ENCODE results near the gene GLOD4. TPM values are rescaled to one million over a fixed set of nuclear protein-coding genes. Genes with fewer than 3 reads are reported as not detected.

Gene GLOD4
- total RNA-seq, 1 donor from 2014 or later = 53.4 TPM

DNA sequence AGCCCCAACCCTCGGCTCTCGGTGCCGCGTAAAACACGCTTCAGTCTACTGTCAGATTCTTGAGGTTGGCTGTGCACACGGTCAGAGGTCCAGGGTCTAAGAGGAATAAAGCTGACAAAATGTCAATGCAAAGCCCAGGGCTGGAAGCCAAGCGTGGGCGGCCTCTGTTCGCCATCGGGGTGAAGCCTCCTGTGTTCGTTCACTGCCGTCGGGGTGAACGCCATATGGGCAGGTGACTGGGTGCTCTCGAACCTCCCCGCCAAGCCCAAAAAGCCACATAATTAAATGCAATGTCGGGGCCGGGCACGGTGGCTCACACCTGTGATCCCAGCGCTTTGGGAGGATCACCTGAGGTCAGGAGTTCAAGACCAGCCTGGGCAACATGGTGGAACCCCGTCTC, 44.7 kb upstream of the GLOD4 start:
- peaks cover 9% of the 10 kb centered on the region for H3K36me3 Mint-ChIP-seq (ENCODE audit: low read depth)

DNA sequence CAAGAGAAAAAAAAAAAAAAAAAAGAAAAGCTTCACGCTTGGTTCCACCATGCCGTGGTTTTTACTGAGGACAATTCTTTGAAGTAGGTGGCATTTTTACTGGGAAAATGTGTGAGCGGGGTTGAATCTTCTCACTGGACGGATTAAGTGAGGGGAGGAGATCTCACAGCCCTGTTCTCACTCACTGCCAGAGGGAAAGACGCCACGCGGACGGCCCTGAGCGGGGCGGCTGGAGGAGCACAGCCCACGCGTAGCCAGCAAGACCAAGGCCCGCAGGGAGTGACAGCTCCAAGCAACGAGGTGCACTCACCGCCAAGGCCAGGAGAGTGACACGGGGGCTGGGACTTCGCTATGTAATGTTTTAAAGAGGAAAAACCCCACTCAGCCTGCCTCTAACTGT, 43.1 kb upstream of the GLOD4 start:
- Mint-ChIP-seq H3K36me3 (ENCODE audit: low read depth) (peaks cover 9% of the 10 kb centered on the region), H3K4me1 (ENCODE audit: low read depth) (peaks cover 13% of the 10 kb centered on the region), H3K9me3 (ENCODE audit: low read depth) (no peaks in the 10 kb centered on the region), H3K27ac (ENCODE audit: unreplicated experiment) (no peak overlapping the region), H3K4me3 (ENCODE audit: unreplicated experiment) (no peak overlapping the region), H3K27me3 (ENCODE audit: low read depth) (no peaks in the 10 kb centered on the region)
- TF ChIP-seq, protein P1, sequence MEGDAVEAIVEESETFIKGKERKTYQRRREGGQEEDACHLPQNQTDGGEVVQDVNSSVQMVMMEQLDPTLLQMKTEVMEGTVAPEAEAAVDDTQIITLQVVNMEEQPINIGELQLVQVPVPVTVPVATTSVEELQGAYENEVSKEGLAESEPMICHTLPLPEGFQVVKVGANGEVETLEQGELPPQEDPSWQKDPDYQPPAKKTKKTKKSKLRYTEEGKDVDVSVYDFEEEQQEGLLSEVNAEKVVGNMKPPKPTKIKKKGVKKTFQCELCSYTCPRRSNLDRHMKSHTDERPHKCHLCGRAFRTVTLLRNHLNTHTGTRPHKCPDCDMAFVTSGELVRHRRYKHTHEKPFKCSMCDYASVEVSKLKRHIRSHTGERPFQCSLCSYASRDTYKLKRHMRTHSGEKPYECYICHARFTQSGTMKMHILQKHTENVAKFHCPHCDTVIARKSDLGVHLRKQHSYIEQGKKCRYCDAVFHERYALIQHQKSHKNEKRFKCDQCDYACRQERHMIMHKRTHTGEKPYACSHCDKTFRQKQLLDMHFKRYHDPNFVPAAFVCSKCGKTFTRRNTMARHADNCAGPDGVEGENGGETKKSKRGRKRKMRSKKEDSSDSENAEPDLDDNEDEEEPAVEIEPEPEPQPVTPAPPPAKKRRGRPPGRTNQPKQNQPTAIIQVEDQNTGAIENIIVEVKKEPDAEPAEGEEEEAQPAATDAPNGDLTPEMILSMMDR (IDR thresholded peaks at IDR 0.05) = no peak
- no peak for DNase-seq (ENCODE audit: low spot score)

More for the DNA sequence above, 44.7 kb upstream of the GLOD4 start:
- Mint-ChIP-seq H3K27ac (ENCODE audit: unreplicated experiment) (no peak overlapping the region), H3K4me3 (ENCODE audit: unreplicated experiment) (no peak overlapping the region), H3K4me1 (ENCODE audit: low read depth) (peaks cover 14% of the 10 kb centered on the region), H3K9me3 (ENCODE audit: low read depth) (peaks cover under 1% of the 10 kb centered on the region), H3K27me3 (ENCODE audit: low read depth) (no peaks in the 10 kb centered on the region)
- TF ChIP-seq, protein P1 (IDR thresholded peaks at IDR 0.05) = no peak
- DNase-seq (ENCODE audit: low spot score) = no peak

DNA sequence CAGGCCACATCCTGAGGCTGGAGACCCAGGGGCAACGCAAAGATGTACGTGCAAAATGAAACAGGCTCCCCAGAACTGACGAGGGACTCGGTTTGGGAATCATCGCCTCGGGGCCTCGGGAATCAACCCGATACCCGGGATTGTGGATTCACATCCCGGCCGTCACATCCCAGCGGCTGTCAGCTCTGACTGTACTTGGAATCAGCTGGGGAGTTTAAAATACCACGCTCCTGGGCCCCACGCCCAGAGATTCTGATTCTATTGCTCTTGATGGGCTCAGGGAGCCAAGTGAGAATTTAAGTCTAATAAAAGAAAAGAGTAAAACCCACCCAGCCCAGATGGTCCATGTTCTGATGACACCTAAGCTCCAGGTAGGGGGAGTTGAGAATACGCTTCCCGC, 42.3 kb upstream of the GLOD4 start:
- Mint-ChIP-seq H3K36me3 (ENCODE audit: low read depth) (peaks cover 13% of the 10 kb centered on the region), H3K4me1 (ENCODE audit: low read depth) (peaks cover 7% of the 10 kb centered on the region), H3K9me3 (ENCODE audit: low read depth) (no peaks in the 10 kb centered on the region), H3K4me3 (ENCODE audit: unreplicated experiment) (no peak overlapping the region), H3K27me3 (ENCODE audit: low read depth) (no peaks in the 10 kb centered on the region), H3K27ac (ENCODE audit: unreplicated experiment) (no peak overlapping the region)
- TF ChIP-seq, protein P1 (IDR thresholded peaks at IDR 0.05) = no peak
- no peak for DNase-seq (ENCODE audit: low spot score)

DNA sequence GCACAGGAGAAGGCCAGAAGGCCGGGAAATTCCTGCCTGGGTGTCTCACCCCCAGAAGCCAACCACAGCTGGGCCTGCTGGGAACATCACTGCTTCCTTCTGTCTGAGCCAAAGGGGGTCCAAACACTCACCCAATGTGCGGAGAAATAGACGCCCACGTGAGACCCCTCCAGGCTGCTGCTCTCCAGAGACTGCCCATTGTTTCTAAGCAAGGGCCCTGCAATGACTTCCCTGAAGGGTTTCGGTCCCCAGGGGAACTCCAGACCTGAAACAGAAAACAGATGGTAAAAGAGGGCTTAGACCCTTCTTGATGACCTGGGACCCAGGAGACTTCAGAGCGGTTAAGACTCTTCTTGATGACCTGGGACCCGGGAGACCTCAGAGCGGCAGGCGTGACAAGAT, 41.4 kb upstream of the GLOD4 start:
- DNase-seq (ENCODE audit: low spot score) = no peak
- Mint-ChIP-seq H3K36me3 (ENCODE audit: low read depth) (peaks cover 15% of the 10 kb centered on the region), H3K27me3 (ENCODE audit: low read depth) (no peaks in the 10 kb centered on the region), H3K9me3 (ENCODE audit: low read depth) (no peaks in the 10 kb centered on the region), H3K4me1 (ENCODE audit: low read depth) (peaks cover 2% of the 10 kb centered on the region), H3K27ac (ENCODE audit: unreplicated experiment) (no peak overlapping the region), H3K4me3 (ENCODE audit: unreplicated experiment) (no peak overlapping the region)
- TF ChIP-seq, protein P1 (IDR thresholded peaks at IDR 0.05) = no peak

DNA sequence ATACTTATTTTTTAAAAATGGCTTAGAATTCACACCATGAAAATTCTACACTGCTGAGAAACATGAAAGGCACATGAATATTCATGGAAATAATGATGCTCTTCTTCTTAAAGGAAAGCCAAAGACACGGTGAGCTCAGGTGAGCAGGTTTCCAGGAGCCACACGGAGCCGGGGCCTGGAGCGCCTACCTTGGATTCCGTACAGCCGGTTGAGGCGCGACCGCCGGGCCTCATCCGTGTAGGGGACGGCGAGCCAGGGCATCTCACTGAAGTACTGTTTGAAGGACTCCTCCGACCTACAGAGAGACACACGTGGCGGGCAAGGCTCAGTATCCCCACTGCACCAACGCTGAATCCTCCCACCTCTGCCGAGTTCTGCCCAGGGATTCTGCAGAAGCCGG, 37.2 kb upstream of the GLOD4 start:
- Mint-ChIP-seq H3K9me3 (ENCODE audit: low read depth) (no peaks in the 10 kb centered on the region), H3K4me3 (ENCODE audit: unreplicated experiment) (no peak overlapping the region), H3K36me3 (ENCODE audit: low read depth) (peaks cover 22% of the 10 kb centered on the region), H3K27ac (ENCODE audit: unreplicated experiment) (no peak overlapping the region), H3K4me1 (ENCODE audit: low read depth) (no peaks in the 10 kb centered on the region), H3K27me3 (ENCODE audit: low read depth) (no peaks in the 10 kb centered on the region)
- TF ChIP-seq, protein P1 (IDR thresholded peaks at IDR 0.05) = no peak
- no peak for DNase-seq (ENCODE audit: low spot score)

All from chondrocyte (in vitro differentiated cells).